HG03575 (cell line): Measurements from ENCODE around the gene VIT.
"Not testable (repeated sequence)": the region's sequence is repeated elsewhere in the genome, so short reads cannot be mapped to it uniquely, and the experiment has no call there.

Source experiments
- ATAC-seq: cut with Tn5 transposase; IDR thresholded peaks from one replicate; pipeline ENCODE4 v1.9.1; 2021; ENCODE audit not compliant: unreplicated experiment, insufficient number of reproducible peaks, low FRiP score; ENCODE audit errors: extremely low read depth

VIT gene

DNA sequence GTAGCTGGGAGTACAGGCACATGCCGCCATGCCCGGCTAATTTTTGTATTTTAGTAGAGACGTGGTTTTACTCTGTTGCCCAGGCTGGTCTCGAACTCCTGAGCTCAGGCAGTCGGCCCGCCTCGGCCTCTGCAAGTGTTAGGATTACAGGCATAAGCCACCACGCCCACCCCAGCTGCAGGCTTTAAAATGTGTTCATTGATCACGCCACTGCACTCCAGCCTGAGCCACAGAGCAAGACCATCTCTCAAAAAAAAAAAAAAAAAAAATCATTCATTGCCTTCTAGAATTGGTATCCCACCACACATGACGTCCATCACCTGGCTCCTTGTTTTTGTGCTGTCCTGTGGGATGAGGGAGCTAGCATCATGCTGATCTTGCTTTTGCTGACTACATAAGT lies 127.4 kb downstream of the VIT start:
- no peak for ATAC-seq

DNA sequence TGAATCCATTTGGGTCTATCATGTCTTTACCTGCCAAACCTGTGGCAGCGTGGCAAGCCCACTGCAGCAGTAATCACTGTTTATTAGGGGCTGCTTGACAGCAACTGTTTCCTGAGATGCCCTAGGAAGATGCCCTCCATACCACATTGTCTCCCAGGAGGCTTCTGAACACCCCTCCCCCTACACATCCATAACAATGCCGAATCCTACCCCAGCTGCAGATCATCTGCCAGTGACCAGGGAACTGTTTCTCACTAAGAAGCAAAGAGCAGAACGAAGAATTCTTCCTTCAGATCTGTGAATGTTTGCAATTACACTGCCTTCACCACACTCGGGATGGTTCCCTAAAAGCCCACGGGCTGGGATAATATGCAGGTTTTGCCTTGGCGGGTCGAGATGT lies 127.8 kb downstream of the VIT start:
- no peak for ATAC-seq

DNA sequence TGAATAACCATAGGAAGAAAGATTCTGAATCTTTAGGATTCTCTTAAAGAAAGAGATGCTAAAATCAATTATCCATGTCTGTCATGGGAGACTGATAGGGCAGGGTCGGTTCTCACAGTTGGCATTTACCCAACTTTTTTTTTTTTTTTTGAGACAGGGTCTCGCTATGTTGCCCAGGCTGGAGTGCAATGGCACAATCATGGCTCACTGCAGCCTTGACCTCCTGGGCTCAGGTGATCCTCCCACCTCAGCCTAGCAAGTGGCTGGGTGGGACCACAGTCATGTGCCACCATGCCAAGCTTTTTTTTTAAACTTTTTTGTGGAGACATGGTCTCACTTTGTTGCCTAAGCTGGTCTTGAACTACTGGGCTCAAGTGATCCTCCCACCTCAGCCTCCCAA lies 128.2 kb downstream of the VIT start:
- ATAC-seq = not testable (repeated sequence)

DNA sequence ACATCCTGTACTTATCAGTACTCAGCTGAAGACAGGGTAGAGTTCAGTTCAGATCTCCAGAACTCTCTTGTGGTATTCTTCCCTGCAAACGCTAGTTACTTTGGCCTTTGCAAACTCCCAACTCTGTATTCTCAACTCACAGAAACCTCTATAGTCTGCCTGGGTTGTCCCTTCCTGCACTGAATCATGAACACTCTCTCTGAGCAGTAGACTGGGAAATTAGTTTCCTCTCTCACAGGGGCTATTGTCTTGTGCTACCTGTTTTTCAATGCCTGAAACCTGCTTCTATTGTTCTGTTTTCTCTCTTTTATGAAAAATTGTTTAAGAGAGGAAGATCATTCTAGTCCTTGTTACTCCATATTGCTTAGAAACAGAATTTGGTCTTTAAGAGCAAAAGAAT lies 134.7 kb downstream of the VIT start:
- no peak for ATAC-seq

DNA sequence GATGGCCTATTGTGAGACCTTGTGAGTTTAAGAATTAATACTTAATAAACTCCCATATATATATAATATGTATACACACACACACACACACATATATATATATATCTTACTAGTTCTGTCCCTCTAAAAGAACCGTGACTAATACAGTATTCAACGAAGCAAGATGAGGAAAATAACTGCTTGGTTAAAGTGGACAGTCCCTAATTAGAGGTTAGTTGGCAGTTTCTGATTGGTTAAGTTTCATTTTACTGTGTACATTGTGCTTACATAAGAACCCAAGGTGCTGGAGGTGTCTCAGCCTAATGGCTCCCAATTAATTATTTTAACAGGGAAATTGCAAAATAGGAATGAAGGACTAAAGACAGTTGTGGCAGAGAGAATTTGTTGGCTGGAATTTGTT lies 137.7 kb downstream of the VIT start:
- no peak for ATAC-seq

DNA sequence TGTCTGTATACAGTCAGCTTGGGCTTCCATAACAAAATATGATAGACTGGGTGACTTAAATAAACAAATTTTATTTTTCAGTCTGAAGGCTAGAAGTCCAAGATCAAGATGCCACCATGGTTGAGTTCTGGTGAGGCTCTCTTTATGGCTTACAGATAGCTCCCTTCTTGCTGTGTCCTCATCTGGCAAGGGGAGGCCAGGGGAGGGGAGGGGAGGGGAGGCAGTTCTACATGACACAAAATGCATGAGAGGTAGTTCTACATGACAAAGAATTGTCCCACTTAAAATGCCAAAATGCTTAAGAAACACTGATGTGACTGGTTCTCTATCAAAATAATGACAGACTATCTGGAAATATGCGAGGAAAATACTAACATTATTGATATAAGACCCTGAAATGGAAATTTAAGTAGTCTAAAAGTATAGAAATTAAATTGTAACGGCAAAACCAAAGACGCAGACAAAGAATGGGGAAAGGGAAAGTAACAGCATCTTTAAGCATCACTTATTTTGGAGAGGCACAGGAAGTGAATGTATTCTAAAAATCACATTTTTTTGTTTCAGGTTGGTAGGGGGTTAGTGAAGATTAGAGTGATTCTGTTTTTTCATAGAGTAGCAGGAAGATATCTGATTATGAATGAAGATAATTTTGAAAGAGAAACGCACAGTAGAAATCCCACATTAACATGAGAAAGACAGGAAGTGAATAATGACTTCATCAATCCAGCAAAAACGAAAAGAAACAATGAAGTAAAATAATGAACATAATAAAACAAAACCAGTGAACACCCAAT lies 138.4 kb downstream of the VIT start:
- no peak for ATAC-seq

DNA sequence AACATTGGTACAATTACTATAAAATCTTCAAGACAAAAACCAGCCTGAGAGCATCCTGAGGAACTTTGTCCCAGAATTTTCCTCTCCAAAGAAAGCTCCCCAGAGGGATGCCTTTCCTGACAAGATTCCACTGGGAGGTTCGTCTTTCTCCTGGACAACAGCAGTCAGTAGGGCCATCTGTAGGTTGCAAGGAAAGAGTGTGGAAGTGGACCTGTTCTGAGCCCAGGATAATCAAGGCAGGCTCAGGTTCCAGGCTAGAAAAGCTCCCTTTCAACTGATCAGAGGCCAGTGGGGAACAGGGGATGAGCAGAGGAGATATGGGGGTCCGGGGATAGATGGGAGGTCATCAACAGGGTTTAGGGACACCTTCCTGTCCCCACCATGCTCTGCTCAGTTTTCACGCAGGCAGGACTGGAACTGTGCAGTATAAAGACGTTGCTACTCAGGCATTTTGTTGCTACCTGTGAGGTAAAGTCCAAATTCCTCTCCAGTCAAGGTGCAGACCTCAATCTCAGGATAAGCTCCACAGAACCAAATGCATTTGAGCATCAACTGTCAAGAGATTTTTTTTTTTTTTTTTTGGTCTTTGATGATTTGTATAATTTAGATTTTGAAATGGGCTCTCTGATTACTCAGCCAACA lies 143.6 kb downstream of the VIT start:
- ATAC-seq = no peak

DNA sequence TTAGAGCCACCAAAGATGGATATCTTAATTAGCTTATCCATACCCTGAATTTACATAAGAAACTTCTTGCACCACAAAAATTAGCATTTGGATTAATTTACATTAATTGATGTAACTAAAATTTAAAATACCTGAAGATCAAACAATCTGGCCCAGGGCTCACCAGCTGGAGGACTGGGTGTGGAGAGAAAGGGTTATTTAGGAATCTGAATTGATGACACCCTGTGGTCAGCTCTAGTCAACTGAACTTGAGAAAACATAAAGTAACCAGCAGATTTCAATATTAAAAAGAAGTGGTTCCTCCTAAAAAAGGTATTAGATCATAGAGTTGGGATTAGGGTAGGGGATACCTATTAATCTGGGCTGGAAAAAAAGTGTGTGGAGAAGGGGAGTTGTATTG lies 147.3 kb downstream of the VIT start:
- no peak for ATAC-seq

DNA sequence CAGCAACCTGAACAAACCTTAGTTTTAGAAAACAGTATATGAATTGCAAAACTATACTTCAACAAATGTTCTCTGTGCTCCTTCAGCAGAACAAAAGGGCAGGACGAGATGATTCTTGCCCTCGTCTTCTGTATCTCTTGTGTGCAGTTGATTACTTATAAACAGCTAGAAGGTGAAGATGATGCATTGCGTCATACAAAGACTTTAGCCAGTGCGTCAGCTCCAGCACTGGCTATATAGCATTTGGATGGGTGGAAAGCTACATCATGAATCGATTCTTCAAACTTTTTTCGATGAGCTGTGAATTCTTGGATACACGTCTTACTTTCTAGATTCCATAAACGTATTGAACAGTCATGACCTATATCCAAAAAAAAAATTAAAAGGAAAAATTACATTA lies 152.8 kb downstream of the VIT start:
- ATAC-seq = no peak

DNA sequence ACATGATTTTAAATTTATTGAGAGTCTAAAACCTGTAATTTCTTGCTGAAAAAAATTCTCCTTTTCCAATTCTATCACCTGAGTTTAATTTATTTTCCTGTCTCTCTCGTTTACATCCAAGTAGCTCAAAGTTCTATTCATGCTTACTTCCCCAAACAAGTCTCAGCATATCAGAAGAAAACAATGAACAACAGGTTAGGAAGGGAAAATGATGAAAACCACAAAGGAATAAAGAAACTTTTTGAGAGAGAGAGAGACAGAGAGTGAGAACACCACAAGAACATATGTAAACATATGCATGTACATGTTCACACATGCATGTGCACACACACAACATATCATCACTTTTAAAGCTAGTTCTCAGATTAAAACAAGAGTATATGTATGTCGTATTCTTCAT lies 157.7 kb downstream of the VIT start:
- ATAC-seq = no peak

DNA sequence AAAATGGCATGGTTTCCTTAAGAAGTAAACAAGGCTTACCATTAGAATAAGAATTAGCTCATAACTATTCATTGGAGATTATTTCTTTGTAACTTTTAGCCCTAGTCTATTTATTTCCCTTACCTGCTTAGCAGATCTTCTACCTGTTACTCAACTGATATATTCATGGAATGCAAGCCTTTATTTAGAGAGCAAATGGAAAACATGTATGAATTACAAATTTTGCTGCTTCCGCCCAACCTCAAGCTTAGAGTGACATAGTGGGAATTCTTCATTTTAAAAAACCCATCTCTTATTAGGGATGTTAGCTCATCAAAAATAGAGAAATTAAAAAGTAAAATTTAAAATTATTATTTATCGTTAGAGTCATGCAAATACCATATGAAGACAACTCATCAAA lies 158.9 kb downstream of the VIT start:
- no peak for ATAC-seq

DNA sequence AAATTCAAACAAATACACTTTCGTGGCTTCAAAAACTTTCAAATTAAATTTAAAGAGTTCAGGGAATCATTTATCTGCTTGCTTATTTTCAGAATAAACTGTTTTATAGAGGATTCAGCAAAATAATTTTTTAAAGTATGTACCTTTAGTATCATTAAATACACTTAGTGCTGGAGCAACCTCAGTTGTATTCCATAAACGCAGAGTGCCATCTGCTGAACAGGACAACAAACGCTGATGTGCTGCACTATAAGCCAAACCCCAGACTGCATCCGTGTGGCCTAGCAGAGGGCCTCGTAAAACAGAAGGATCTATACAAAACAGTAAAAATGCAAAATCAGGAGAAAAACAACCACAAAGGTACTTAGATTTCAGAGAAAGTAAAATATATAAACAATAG lies 161.2 kb downstream of the VIT start:
- ATAC-seq = no peak

DNA sequence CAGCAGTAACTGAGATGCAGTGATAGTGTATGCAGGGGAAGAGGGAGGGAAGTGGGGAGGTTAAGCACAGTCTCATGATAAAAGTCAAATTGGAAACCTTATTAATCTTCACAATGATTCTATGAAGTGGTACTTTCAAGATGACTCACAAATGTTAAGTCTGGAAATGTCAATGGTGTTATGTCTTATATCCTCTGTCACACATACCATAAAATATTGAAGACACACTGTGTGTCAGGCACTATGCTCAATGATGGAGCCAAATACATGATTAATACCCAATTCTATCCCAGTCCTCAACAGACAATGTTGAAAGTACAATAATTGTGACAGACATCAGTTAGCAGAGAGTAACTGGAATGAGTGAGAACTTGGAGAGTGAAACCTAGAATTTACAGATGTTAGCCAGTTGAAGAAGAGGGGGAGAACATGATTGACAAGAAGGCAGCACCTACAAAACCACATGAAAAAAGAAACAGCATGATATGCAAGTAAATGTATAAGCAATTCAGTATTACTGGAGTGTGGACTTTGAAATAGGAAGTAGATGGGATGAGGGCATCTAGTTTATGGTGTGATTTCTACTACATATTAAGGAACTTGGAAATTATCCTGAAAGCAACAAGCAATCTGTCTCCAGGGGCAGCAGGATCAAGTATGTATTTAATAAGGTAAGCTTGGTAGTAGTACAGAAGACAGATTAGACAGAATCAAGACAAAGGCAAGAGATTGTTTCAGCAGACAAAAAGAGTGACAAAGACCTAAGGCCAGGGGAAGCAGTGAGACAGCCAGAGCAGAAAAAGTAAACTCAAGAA lies 162.3 kb downstream of the VIT start:
- peak; percentile 37 for ATAC-seq

DNA sequence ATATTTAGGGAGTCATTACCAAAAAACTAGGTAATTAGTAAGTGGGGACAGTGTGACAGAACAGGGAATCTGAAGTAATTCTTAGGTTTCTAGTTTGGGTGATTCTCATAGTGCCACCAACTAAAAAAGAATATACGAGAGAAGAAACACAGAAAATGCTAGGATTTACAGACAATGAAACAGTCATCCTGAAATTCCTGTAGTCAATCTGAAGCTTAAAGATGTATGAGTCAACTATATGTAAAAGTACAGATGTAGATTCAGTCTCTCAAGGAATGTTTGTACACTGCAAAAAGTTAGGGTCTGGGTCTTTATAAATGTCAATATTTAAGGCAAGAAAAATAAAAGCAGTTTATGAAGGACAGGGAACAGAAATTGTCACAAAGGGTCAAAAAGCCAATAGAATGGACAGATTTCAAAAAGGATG lies 162.9 kb downstream of the VIT start:
- ATAC-seq = no peak

DNA sequence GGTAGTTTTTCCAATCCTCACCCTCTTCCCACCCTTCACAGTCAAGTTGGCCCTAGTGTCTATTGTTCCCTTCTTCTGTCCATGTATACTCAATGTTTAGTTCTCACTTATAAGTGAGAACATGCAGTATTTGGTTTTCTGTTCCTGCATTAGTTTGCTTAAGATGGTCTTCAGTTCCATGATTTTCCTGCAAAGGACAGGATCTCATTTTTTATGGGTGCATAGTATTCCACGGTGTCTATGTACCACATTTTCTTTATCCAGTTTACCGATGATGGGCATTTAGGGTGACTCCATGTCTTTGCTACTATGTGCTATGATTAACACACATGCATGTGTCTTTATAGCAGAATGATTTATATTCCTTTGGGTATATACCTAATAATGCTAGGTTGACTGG lies 165.4 kb downstream of the VIT start:
- no peak for ATAC-seq
